ENCODE measurements around the gene KMT2B.
"Not testable (repeated sequence)": the region's sequence is repeated elsewhere in the genome, so short reads cannot be mapped to it uniquely, and the experiment has no call there.

Gene KMT2B, protein sequence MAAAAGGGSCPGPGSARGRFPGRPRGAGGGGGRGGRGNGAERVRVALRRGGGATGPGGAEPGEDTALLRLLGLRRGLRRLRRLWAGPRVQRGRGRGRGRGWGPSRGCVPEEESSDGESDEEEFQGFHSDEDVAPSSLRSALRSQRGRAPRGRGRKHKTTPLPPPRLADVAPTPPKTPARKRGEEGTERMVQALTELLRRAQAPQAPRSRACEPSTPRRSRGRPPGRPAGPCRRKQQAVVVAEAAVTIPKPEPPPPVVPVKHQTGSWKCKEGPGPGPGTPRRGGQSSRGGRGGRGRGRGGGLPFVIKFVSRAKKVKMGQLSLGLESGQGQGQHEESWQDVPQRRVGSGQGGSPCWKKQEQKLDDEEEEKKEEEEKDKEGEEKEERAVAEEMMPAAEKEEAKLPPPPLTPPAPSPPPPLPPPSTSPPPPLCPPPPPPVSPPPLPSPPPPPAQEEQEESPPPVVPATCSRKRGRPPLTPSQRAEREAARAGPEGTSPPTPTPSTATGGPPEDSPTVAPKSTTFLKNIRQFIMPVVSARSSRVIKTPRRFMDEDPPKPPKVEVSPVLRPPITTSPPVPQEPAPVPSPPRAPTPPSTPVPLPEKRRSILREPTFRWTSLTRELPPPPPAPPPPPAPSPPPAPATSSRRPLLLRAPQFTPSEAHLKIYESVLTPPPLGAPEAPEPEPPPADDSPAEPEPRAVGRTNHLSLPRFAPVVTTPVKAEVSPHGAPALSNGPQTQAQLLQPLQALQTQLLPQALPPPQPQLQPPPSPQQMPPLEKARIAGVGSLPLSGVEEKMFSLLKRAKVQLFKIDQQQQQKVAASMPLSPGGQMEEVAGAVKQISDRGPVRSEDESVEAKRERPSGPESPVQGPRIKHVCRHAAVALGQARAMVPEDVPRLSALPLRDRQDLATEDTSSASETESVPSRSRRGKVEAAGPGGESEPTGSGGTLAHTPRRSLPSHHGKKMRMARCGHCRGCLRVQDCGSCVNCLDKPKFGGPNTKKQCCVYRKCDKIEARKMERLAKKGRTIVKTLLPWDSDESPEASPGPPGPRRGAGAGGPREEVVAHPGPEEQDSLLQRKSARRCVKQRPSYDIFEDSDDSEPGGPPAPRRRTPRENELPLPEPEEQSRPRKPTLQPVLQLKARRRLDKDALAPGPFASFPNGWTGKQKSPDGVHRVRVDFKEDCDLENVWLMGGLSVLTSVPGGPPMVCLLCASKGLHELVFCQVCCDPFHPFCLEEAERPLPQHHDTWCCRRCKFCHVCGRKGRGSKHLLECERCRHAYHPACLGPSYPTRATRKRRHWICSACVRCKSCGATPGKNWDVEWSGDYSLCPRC (N-terminal part only)

DNA sequence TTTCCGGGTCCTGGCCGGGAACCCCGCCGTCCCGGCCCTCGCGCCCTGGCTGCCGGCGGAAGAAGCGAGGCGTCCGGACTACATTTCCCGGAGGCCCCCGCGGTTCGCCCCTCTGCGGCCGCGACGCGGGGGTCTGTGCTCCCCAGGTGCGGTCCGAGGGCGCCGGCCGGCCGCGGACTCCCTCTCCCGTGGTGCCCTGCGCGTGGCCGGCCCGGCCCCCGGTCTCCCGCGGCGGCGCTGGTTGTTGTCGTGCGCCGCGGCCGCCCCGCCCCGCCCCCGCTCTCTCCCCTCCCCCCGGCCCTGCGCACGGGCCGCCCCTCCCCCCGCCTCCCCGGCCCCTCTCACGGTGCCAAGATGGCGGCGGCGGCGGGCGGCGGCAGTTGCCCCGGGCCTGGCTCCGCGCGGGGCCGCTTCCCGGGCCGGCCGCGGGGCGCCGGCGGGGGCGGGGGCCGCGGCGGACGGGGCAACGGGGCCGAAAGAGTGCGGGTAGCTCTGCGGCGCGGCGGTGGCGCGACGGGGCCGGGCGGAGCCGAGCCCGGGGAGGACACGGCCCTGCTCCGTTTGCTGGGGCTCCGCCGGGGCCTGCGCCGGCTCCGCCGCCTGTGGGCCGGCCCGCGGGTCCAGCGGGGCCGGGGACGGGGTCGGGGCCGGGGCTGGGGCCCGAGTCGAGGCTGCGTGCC lies at the start of gene KMT2B:
TSS of gene KMT2B (plus strand) at position 339 of the 680 bp plus-strand sequence. CDS start at position 355, 16 bp downstream.
- DNase-seq (ENCODE audit: low spot score), result no peak

DNA sequence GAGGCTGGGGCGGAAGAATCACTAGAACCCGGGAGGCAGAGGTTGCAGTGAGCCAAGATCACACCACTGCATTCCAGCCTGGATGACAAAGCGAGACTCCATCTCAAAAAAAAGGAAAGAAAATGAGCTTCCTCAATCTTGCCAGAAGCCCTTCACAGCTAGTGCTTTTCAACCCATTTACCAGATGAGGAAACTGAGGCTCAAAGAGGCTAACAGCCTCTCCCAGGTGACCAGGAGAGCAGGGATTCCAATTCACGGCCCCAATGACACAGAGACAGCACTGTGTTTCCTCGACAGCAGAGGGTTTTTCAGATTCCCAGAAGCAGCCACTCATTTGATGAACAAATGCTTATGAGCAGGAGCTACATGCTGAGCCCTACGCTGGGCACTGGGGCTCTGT lies 48.2 kb upstream of the KMT2B start:
- no peak for DNase-seq (ENCODE audit: low spot score)

DNA sequence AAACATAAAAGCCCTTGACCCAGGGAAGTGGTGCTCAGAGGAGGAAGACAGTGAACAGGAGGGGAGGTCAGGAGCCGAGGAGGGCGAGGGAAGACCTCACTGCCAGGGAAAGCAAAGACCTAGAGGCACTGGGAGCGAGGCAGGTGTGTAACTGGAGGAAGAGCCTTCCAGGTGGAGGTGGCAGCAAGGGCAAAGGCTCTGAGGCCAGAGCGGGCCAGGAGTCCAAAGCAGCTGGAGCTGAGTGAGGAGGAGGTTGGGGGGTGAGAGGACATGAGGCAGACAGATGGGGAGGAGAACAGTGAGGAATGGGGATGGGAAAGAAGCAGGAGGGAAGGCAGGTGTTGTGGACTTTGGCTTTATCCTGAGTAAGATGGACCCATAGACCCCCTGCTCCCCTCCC lies 47.8 kb upstream of the KMT2B start:
- no peak for DNase-seq (ENCODE audit: low spot score)

DNA sequence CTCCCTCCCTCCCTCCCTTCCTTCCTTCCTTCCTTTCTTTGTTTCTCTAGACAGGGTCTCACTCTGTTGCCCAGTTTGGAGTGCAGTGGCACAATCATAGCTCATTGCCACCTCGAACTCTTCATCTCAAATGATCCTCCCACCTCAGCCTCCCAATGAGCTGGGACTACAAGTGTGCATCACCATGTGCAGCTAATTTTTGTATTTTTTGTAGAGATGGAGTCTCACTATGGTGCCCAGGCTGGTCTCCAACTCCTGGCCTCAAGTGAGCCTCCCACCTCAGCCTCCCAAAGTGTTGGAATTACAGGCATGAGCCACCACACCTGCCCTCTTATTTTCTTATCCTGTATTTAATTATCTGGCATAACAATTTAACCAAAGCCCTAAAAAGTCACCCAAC lies 47.1 kb upstream of the KMT2B start:
- no peak for DNase-seq (ENCODE audit: low spot score)

DNA sequence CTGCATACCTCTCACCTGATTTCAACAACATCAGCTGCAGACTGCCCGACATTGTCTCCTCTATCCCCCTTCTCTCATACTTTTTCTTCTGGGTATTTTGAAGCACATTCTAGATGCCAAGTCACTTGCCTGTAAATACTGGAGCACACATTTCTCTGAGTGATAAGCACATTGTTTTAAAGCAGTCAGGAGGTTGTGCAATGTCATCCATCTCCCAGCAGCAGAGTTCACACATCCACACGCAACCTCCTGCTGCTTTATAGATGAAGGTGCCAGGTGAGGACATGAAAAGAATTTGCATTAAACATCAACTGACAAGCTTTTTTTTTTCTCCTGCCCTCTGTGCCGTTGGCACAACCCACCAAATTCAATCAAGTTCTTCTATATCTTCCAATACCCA lies 46.0 kb upstream of the KMT2B start:
- no peak for DNase-seq (ENCODE audit: low spot score)

DNA sequence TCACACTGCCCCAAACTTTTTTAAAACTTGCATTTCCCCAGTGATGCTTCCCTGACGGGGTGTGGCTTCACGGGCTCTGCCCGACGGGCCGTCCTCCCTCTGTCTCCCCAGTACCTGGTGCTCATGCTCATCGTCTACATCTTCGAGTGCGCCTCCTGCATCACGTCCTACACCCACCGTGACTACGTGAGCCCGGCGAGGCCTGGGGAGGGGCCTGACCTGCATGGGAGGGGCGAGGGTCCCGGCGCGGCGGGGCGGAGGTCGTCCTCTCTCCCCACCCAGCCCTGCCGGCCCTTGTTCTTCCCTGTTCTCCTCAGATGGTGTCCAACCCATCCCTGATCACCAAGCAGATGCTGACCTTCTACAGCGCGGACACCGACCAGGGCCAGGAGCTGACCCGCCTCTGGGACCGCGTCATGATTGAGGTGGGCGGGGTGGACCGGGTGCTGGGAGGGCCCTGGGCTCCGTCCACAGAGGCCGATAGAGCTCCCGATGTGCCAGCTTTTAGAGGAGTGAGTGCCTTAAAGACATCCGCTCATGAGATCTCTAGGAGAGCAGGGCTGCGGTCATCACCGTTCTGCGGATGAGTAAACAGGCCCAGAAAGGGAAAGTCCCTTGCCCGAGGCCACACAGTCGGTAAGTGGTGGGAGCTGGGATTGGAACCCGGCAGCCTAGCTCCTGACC lies 44.5 kb upstream of the KMT2B start:
- DNase-seq (ENCODE audit: low spot score), result no peak

DNA sequence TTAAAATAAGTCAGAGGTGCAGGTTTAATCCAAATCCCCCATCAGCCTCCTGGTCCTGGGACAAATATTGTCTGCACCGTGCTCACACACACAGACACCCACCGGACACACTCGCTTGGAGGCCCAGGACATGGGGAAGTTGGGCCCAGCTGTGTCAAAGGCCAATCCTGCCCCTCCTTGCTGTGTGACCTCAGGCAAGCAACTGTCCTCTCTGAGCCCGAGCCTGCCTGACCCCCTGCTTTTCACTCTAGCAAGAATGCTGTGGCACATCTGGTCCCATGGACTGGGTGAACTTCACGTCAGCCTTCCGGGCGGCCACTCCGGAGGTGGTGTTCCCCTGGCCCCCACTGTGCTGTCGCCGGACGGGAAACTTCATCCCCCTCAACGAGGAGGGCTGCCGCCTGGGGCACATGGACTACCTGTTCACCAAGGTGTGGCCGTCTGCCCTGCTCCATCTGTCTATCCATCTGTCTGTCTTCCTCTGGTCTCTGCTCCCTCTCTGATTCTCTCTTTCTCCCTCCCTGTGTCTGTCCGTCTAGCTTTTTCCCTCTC lies 42.1 kb upstream of the KMT2B start:
- DNase-seq (ENCODE audit: low spot score), result no peak

DNA sequence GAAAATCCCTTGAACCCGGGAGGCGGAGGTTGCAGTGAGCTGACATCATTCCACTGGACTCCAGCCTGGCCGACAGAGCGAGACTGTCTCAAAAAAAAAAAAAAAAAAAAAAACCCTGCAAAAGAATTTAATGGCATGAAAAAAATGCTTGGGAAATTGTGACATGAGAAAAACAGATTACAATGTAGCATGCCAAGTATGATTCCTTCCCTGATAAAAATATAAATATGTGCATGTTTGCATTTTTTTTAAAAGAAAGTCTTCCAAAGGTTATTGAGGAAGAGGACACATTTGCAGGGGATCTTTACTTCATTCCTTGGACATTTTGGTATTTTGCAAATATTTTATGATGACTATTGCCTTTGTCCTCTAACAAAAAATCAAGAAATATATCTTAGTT lies 28.0 kb upstream of the KMT2B start:
- no peak for DNase-seq (ENCODE audit: low spot score)

DNA sequence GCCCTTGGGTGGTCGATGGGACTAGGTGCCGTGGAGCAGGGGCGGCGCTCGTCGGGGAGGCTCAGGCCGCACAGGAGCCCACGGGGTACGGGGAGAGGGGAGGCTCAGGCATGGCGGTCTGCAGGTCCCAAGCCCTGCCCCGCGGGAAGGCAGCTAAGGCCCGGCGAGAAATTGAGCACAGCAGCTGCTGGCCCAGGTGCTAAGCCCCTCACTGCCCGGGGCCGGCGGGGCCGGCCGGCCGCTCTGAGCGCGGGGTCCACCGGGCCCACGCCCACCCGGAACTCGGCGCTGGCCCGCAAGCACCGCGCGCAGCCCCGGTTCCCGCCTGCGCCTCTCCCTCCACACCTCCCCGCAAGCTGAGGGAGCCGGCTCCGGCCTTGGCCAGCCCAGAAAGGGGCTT lies 26.7 kb upstream of the KMT2B start:
- not testable (repeated sequence) for DNase-seq (ENCODE audit: low spot score)

DNA sequence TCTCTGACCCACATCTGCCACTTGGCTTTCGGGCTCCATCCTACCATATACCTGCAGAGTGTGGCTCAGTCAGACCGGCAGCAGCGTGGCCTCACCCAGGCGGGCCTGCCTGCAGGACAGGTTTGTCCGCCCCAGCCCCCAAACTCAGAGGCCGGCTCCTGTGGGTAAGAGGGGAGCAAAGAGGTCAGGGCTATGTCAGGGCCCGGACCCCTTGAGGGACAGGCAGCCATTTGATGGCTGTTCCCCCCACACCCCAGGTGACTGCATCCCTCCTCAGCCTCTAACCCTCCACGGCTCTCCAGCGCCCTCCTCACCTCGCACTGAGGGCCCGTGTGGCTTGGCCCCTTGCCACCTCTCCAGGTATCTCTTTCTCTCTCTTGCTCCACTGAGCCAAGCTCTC lies 25.8 kb upstream of the KMT2B start:
- DNase-seq (ENCODE audit: low spot score), result no peak

DNA sequence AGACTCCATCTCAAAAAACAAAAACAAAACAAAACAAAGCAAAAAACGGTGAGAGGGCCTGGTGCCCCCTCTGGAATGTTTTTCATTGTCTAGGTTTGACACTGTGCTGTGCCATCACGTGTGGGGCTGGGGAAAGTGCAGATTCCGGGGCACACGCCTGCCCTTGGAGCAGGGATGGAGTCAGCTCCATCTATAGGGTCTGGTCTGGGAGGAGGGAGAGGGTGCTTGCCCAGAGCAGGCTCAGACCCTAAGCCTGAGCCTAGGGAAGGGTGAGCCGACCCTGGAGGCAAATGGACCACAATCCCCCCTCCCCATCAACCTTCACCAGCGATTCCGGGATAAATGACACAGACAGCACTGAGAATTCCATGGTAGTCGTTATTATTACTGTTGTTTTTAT lies 24.4 kb upstream of the KMT2B start:
- no peak for DNase-seq (ENCODE audit: low spot score)

DNA sequence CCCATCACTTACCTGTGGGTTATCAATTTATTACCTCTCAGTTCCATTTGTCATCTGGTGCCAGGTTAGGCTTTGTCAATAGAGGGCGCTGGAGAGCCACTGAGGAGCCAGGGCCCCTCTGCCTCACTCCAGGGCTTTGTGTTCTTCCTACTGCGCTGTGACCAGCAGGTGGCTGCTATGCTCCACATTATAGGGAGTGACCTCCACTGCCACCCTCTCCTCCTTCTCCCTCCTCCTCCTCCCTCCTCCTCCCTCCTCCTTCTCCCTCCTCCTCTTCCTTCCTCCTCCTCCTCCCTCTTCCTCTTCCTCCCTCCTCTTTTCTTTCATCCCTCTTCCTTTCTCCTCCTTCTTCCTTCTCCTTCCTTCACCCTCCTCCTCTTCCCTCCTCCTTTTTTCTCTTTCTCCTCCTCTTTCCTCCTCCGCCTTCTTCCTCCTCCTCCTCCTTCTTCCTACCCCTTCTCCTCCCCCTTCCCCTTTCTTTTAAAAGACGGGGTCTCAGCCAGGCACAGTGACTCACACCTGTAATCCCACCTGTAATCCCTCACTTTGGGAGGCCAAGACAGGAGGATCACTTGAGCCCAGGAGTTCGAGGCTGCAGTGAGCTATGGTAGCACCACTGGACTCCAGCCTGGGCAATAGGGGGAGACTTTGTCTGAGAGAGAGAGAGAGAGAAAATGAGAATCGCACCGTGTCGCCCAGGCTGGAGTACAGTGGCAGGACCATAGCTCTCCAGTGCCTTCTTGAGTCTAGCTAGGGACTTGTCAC lies 23.8 kb upstream of the KMT2B start:
- peak; percentile 79 for DNase-seq (ENCODE audit: low spot score)

DNA sequence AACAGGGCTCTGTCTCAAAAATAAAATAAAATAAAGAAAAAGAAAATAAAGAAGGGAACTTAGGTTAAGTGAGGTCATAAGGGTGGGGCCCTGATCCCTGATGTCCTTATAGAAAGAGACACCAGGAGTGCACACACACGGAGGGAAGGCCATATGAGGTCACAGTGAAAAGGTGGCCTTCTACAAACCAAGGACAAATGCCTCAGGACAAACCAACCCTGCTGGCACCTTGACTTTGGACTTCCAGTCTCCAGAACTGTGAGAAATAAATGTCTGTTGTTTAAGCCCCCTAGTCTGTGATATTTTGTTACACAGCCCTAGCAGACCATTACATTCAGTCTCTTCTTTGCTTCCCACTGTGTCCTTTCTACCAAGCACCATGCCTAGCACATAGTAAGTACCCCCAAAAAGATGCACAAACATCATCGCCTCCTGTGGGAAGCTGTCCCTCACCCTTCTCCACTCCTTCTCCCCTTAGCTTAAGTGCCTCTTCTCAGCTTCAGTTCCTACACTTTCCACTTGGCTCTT lies 21.8 kb upstream of the KMT2B start:
- no peak for DNase-seq (ENCODE audit: low spot score)

DNA sequence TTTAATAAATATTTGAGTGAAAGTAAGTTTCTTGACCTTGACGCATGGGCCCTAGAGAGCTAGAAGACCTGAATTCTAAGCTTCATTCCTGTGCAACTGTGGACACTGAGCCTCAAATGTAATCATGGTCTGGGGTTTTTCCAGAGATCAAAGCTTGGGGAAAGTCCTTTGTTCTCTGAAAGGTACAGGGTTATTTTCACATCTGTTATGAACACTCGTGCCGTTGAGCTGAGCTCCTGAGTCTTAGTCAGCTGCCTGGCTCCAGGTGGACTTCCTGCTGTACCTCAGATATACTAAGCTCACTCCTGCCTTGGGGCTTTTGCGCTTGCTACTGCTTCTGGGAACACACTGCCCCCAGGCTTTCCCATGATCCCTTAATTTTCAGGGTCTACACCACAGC lies 21.0 kb upstream of the KMT2B start:
- DNase-seq (ENCODE audit: low spot score), result no peak

DNA sequence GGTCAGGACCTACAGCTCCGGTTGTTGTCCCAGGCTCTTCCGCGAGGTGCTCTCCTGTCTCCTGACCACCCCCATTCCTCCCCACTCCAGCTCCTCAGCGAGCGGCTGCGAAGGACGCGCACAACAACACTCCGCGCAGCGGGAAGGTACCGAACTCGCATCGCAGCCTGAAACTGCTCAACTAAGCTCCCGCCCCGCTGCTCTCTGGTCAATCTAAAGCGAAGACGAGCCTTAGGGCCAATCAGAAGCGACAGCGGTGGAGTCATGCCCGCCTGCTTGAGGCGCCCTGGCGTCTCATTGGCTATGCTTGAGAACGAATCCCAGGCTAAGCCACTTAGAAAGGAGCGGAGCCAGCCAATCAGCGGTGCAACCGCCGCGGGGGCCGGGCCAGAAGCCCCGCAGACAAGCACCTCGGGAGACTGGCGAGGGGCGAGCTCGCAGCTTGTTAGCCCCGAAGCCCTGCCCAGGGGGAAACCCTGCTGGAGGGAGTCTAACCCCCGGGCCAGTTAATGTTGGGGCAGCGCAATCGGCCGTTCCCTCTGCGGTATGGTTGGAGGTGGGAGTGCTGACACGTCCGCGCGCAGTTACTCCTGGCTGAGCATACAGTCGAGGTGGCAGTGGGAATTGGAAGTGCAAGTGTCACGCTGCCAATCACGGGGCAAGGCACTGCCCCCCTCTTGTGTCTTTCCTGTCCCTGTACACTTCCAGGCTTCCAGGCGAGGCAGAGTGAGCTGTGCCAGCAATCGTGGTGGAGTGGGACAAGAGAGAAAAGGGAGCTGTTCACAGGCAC lies 15.4 kb upstream of the KMT2B start:
- peak; percentile 96 for DNase-seq (ENCODE audit: low spot score)

DNA sequence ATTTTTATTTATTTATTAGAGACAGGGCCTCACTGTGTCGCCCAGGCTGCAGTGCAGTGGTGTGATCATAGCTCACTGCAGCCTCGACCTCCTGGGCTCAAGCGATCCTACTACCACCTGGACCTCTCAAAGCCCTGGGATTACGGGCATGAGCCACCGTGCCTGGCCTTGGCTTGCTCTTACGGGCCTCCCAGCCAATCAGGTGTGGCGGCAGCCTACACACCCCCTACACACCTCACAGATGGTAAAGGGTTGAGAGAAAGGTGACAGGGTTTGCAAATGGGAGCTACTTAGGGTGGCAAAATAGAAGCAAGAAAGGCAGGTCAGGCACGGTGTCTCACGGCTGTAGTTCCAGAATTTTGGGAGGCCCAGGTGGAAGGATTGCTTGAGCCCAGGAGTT lies 14.5 kb upstream of the KMT2B start:
- DNase-seq (ENCODE audit: low spot score), result no peak

DNA sequence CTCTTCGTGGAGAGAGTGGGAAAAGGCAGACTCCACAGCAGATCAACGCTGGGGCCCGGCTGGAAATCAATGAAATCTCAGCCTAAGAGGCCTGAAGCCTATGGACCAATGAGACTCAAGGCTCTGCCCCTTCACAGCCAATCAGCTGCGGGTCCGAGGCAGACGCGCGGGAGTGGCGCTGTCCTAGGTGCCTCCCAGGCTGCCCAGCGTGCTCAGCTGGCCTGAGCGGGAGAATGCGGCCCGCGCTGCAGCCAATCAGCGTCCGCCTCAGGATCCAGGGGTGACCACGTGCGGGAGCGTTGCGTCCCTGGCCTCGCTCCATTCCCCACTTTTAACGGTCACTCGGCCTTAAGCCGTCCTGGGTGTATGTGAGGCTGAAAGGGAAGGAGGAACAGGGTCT lies 13.6 kb upstream of the KMT2B start, which contains the start of gene ZBTB32:
TSS of gene ZBTB32 (plus strand) at position 341 of the 400 bp plus-strand sequence. CDS start 10,069 bp downstream, outside the sequence.
- DNase-seq (ENCODE audit: low spot score), result peak; percentile 34

DNA sequence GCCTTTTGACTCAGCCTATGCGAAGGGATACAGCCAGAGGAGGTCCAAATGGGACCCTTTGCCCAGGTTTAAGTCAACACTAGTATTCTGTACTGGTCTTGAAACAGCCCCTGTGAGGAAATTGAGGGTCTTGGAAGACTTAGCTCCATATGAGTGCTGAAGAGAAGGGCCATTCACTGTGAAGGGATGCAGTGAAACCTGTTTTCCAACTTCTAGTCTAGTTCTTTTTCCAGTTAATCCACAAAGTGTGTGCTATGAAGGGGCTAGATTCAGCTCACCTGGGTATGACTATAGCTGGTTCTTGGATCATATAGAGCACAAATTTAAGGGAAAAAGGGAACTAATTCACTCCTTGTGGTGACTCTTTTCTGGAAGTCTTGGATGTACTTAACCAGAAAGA lies 9.4 kb upstream of the KMT2B start:
- DNase-seq (ENCODE audit: low spot score), result no peak

All from kidney capillary endothelial cell (primary cell).